HEK293T (cell line): Measurements from ENCODE around the gene FAF2.

Source experiments
- CTCF ChIA-PET: fragments of 350-600 bp; formaldehyde crosslinking; extraction: SDS; loops from one replicate; lab custom pipeline; 2021; ENCODE audit warnings: antibody characterized with exemption, inconsistent platforms; lab: Yijun Ruan, JAX
- POLR2A ChIA-PET: fragments of 350-600 bp; formaldehyde crosslinking; extraction: SDS; loops from one replicate; lab custom pipeline; 2020; ENCODE audit warnings: antibody characterized with exemption, inconsistent platforms; lab: Yijun Ruan, JAX
- DNase-seq: peaks from one replicate; pipeline ENCODE4 v3.0.0; 2012; ENCODE audit warnings: mixed read lengths; ENCODE audit errors: extremely low spot score
- ARNT ChIP-seq: fragments of 450-650 bp; IDR thresholded peaks from 2 replicates; pipeline ENCODE4 v1.6.1; 2017; ENCODE audit warnings: mild to moderate bottlenecking
- BHLHE40 ChIP-seq: fragments of 450-650 bp; IDR thresholded peaks from 2 replicates; pipeline ENCODE4 v1.6.1; 2016; ENCODE audit warnings: mild to moderate bottlenecking, moderate library complexity, borderline replicate concordance
- CTBP1 ChIP-seq: fragments of 450-650 bp; IDR thresholded peaks from 2 replicates; pipeline ENCODE4 v1.6.1; 2016; ENCODE audit warnings: borderline replicate concordance
- ELF4 ChIP-seq: fragments of 450-650 bp; IDR thresholded peaks from 2 replicates; pipeline ENCODE4 v1.6.1; 2017; ENCODE audit warnings: antibody characterized with exemption
- FOXA1 ChIP-seq: fragments of 450-650 bp; IDR thresholded peaks from 2 replicates; pipeline ENCODE4 v1.6.1; 2016; ENCODE audit warnings: mild to moderate bottlenecking
- FOXK2 ChIP-seq: fragments of 450-650 bp; IDR thresholded peaks from 2 replicates; pipeline ENCODE4 v1.6.1; 2016; ENCODE audit warnings: mild to moderate bottlenecking
- FOXM1 ChIP-seq: fragments of 450-650 bp; IDR thresholded peaks from 2 replicates; pipeline ENCODE4 v1.6.1; 2017; ENCODE audit warnings: mild to moderate bottlenecking, borderline replicate concordance
- HDGF ChIP-seq: fragments of 450-650 bp; IDR thresholded peaks from 2 replicates; pipeline ENCODE4 v1.6.1; 2017; ENCODE audit warnings: antibody characterized with exemption, borderline replicate concordance
- L3MBTL2 ChIP-seq: fragments of 450-650 bp; conservative IDR thresholded peaks from 2 replicates; pipeline ENCODE4 v1.6.1; 2016; ENCODE audit warnings: mild to moderate bottlenecking
- LEF1 ChIP-seq: fragments of 450-650 bp; IDR thresholded peaks from 2 replicates; pipeline ENCODE4 v1.6.1; 2017; ENCODE audit warnings: mild to moderate bottlenecking, borderline replicate concordance
- NFRKB ChIP-seq: fragments of 450-650 bp; IDR thresholded peaks from 2 replicates; pipeline ENCODE4 v1.6.1; 2016; ENCODE audit warnings: mild to moderate bottlenecking, moderate library complexity
- SP1 ChIP-seq: fragments of 450-650 bp; IDR thresholded peaks from 2 replicates; pipeline ENCODE4 v1.6.1; 2017
- SUZ12 ChIP-seq: fragments of 450-650 bp; IDR thresholded peaks from 2 replicates; pipeline ENCODE4 v1.6.1; 2016; ENCODE audit warnings: mild to moderate bottlenecking
- TARDBP ChIP-seq: fragments of 450-650 bp; IDR thresholded peaks from 2 replicates; pipeline ENCODE4 v1.6.1; 2016
- ZNF384 ChIP-seq: fragments of 450-650 bp; IDR thresholded peaks from 2 replicates; pipeline ENCODE4 v1.6.1; 2016
- TF ChIP-seq, protein P1 (sequence below): fragments of 450-650 bp; IDR thresholded peaks from 2 replicates; pipeline ENCODE4 v1.6.1; 2016

Gene FAF2

DNA sequence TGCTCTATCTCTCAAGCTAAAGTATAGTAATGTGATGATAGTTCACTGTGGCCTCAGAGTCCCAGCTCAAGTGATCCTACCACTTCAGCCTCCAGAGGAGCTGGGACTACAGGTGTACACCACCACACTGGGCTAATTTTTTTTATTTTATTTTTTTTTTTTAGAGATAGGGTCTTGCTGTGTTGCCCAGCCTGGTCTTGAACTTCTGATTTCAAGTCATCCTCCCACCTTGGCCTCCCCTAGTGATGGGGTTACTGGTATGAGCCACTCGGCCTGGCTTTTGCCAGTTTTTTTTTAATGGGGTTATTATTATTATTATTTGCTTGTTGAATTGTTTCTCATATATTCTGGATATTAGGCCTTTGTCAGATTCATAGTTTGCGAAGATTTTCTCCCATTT, 13.2 kb downstream of the FAF2 start:
- ChIA-PET POLR2A (interaction anchor here (1.6 kb wide), 1 partner anchor 14 kb away, joined by 5 read pairs; no protein-coding TSS in a partner anchor), CTCF (interaction anchor here (0.6 to 1.9 kb wide), 4 partner anchors 14 to 72 kb away, joined by 3 to 6 read pairs (median 6); no protein-coding TSS in a partner anchor)
- TF ChIP-seq ELF4 = no peak
- TF ChIP-seq L3MBTL2 = no peak
- no peak for TF ChIP-seq SUZ12
- TF ChIP-seq FOXK2 = no peak
- no peak for TF ChIP-seq CTBP1
- TF ChIP-seq, protein P1, sequence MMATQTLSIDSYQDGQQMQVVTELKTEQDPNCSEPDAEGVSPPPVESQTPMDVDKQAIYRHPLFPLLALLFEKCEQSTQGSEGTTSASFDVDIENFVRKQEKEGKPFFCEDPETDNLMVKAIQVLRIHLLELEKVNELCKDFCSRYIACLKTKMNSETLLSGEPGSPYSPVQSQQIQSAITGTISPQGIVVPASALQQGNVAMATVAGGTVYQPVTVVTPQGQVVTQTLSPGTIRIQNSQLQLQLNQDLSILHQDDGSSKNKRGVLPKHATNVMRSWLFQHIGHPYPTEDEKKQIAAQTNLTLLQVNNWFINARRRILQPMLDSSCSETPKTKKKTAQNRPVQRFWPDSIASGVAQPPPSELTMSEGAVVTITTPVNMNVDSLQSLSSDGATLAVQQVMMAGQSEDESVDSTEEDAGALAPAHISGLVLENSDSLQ = no peak
- no peak for TF ChIP-seq TARDBP
- TF ChIP-seq HDGF = no peak
- no peak for TF ChIP-seq FOXM1
- no peak for TF ChIP-seq NFRKB
- no peak for TF ChIP-seq SP1
- no peak for TF ChIP-seq BHLHE40
- TF ChIP-seq ARNT = no peak
- no peak for DNase-seq

DNA sequence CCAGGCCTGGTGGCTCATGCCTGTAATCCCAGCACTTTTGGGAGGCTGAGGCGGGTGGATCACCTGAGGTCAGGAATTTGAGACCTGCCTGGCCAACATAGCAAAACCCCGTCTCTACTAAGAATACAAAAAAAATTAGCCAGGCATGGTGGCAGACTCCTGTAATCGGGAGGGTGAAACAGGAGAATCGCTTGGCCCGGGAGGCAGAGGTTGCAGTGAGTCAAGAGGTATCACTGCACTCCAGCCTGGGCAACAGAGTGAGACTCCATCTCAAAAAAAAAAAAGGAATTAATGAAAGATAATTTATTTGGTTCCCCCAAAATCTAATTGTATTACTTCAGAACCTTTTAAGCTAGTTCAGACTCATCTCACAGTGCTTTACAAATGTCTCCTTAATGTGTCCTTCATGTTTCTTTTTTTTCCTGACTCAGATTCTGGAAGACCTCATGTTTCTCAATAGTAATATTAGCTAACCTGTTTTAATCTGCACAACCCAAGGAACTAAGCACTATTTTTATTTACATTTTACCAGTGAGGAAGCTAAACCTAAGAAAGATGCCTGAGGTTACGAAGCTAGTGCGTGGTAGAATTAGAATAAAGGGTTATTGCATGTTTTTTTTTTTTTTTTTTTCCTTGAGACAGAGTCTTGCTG, 15.1 kb downstream of the FAF2 start:
- no peak for DNase-seq
- no peak for TF ChIP-seq CTBP1
- no peak for TF ChIP-seq FOXM1
- no peak for TF ChIP-seq ELF4
- no peak for TF ChIP-seq HDGF
- TF ChIP-seq FOXK2 = no peak
- no peak for TF ChIP-seq FOXA1
- TF ChIP-seq SUZ12 = no peak
- TF ChIP-seq L3MBTL2 = no peak
- TF ChIP-seq SP1 = no peak
- no peak for TF ChIP-seq TARDBP
- no peak for TF ChIP-seq BHLHE40
- TF ChIP-seq, protein P1 = no peak
- no peak for TF ChIP-seq ZNF384
- POLR2A ChIA-PET = interaction anchor here (1.6 kb wide), 1 partner anchor 16 kb away, joined by 5 read pairs; no protein-coding TSS in a partner anchor
- CTCF ChIA-PET = no interaction called here

DNA sequence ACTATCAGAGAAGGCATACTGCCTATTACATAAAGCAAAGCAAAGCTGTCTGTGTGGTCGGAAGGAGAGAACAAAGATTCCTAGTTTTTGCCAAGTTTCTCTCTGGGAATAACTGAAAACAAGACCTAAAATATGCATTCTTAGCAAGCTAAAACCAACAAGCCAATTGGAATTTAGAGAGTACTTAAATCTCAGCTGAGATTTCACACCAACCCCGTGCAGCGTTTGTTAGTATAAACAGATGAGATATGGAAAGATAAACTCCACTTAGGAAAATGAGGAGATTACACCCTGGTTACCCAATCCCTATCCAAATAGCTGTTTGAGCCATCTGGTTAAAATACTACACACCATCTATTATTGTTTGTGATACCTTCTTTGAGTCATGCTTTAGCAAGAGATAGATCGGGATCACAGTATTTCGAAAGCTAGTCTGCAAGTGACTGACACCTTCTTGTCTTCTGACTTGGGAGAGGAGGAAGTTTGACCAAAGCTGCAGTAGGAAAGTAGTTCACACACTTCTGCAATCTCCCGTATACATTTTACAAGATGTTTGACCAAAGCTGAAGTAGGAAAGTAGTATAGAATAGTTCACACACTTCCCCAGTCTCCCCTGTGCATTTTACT, 18.2 kb downstream of the FAF2 start:
- CTCF ChIA-PET = interaction anchor here (0.6 to 2.5 kb wide), 3 partner anchors 8 to 19 kb away, joined by 3 to 6 read pairs (median 3); partner anchors contain the start of gene FAF2
- no peak for DNase-seq
- POLR2A ChIA-PET = interaction anchor here (0.7 to 1.3 kb wide), 3 partner anchors 16 to 71 kb away, joined by 3 to 4 read pairs (median 3); partner anchors contain the start of genes FAF2 and RNF44
- TF ChIP-seq, protein P1 = 0 out of 2 replicates have a peak, but pooled peaks have one; percentile 6
- TF ChIP-seq LEF1 = no peak

DNA sequence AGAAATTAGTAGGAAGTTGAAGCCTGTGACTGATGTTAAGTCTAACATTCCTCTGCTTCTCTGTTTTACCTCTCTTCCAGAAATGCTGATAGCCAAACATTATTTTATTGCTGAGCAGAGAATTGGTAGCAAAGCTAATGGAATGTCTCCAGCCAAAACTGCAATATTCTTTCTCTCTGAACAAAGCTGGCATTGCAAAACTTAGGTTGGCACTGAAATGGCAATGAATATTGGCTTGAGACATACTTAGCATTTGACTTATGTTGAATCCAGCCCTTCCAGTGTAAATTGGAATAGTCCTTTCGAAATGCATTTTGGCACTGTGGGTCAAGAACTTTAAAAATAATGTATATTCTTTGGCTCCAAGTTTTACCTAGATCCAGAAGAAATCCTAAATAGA, 21.1 kb downstream of the FAF2 start:
- TF ChIP-seq BHLHE40 (no peak), FOXA1 (no peak), HDGF (no peak), ARNT (no peak), SP1 (no peak), TARDBP (no peak), L3MBTL2 (no peak), LEF1 (no peak), CTBP1 (no peak)
- TF ChIP-seq, protein P1 = no peak
- POLR2A ChIA-PET = no interaction called here
- no peak for DNase-seq
- CTCF ChIA-PET = no interaction called here

DNA sequence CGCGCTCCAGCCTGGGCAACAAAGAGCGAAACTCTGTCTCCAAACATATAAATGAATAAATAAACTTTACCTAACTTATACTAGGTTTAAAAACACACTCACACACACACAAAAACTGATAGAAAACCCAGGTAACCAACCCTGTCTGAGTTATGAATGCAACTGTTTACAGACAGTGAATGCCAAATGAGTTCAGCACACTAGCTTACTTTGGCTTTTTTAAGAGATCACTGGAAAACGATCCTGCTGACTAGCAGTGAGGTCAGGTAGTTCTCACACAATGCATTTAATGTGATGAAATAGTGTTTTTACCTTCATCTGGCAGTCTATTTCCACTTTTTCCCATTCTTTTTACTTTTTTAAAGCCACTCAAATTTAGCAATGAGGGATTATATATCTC, 22.4 kb downstream of the FAF2 start:
- POLR2A ChIA-PET = no interaction called here
- no peak for DNase-seq
- no peak for TF ChIP-seq TARDBP
- TF ChIP-seq FOXA1 = no peak
- TF ChIP-seq L3MBTL2 = no peak
- TF ChIP-seq BHLHE40 = no peak
- no peak for TF ChIP-seq ELF4
- TF ChIP-seq HDGF = no peak
- TF ChIP-seq ZNF384 = no peak
- no peak for TF ChIP-seq SUZ12
- TF ChIP-seq FOXK2 = no peak
- TF ChIP-seq NFRKB = no peak
- CTCF ChIA-PET = no interaction called here
